Measurements from ENCODE around the gene COG6. TPM values are rescaled to one million over a fixed set of nuclear protein-coding genes. Genes with fewer than 3 reads are reported as not detected.

COG6 gene
- total RNA-seq, 4 donors from 2014 or later: 16.8 to 24.3 (median 20.5) TPM

- intact Hi-C loops (cut with DNase I; ENCODE audit: low total_unique reads): no loop called here
- no peak overlapping the region for H3K4me3 ChIP-seq (ENCODE audit: low read depth, poor library complexity, severe bottlenecking)
- TF ChIP-seq POLR2A (IDR thresholded peaks at IDR 0.05): no peak
- WGBS, 2 donors: 72 to 80% methylated on average over 4 of the region's 4 CpGs
- no peak for DNase-seq (ENCODE audit: low spot score in 2 of 2)
These were observed 130.6 kb downstream of the COG6 start for GRCh38 chr13:39786091-39786490.

GRCh38 chr13:39787086-39787487, 131.6 kb downstream of the COG6 start:
- TF ChIP-seq POLR2A (IDR thresholded peaks at IDR 0.05) (no peak), CTCF (IDR thresholded peaks at IDR 0.05) (no peak)
- H3K4me3 ChIP-seq (ENCODE audit: low read depth, poor library complexity, severe bottlenecking): no peak overlapping the region
- DNase-seq (ENCODE audit: low spot score in 2 of 2): no peak
- intact Hi-C loops (cut with DNase I; ENCODE audit: low total_unique reads): no loop called here
- 53 to 70% methylated on average over 1 of the region's 1 CpG for WGBS, 2 donors

GRCh38 chr13:39788102-39788501, 132.6 kb downstream of the COG6 start:
- 60 to 69% methylated on average over 5 of the region's 5 CpGs for WGBS, 2 donors
- intact Hi-C loops (cut with DNase I; ENCODE audit: low total_unique reads): no loop called here
- no peak overlapping the region for H3K4me3 ChIP-seq (ENCODE audit: low read depth, poor library complexity, severe bottlenecking)
- TF ChIP-seq CTCF (IDR thresholded peaks at IDR 0.05) (no peak), POLR2A (IDR thresholded peaks at IDR 0.05) (no peak)
- DNase-seq (ENCODE audit: low spot score in 2 of 2): no peak

GRCh38 chr13:39789451-39789850, 134.0 kb downstream of the COG6 start:
- H3K4me3 ChIP-seq (ENCODE audit: low read depth, poor library complexity, severe bottlenecking): no peak overlapping the region
- no peak for DNase-seq (ENCODE audit: low spot score in 2 of 2)
- intact Hi-C loops (cut with DNase I; ENCODE audit: low total_unique reads): no loop called here
- WGBS, 2 donors: 72 to 76% methylated on average over 5 of the region's 5 CpGs
- TF ChIP-seq POLR2A (IDR thresholded peaks at IDR 0.05) (no peak), CTCF (IDR thresholded peaks at IDR 0.05) (no peak)

Small RNA genes lying within 50 kb of the gene (microRNA-seq; reads per million reads assigned to microRNA genes)
- gene MIR4305 (ENCODE audit: borderline number of aligned reads in 1 of 2, borderline replicate concordance in 2 of 2): 0 reads per million in 2 donors

Other genes starting within 250 kb of the COG6 start
- 10 to 100 TPM; 12.8 to 27.3 (median 22.5) TPM for gene LHFPL6, start 52.5 kb upstream of the COG6 start, total RNA-seq